Measurements from ENCODE around the gene NRTN.
"Not testable (repeated sequence)": the region's sequence is repeated elsewhere in the genome, so short reads cannot be mapped to it uniquely, and the experiment has no call there.

NRTN gene

GRCh38 chr19:5838353-5839064 lies 33.6 kb downstream of the NRTN start:
- no peak for DNase-seq (ENCODE audit: low read depth)

- no peak for DNase-seq (ENCODE audit: low read depth)
Measured at GRCh38 chr19:5839065-5840017, 34.5 kb downstream of the NRTN start, which contains the start of gene FUT6. TSS of gene FUT6 (minus strand) at chr19:5839702. CDS start at chr19:5832567, 7,135 bp downstream.

GRCh38 chr19:5841735-5842111 lies 36.9 kb downstream of the NRTN start:
- not testable (repeated sequence) for DNase-seq (ENCODE audit: low read depth)

- DNase-seq (ENCODE audit: low read depth), result no peak
Measured at GRCh38 chr19:5843295-5843927, 38.5 kb downstream of the NRTN start.

GRCh38 chr19:5844456-5845433 lies 39.9 kb downstream of the NRTN start:
- DNase-seq (ENCODE audit: low read depth), result no peak

GRCh38 chr19:5847846-5848245 lies 43.0 kb downstream of the NRTN start:
- not testable (repeated sequence) for DNase-seq (ENCODE audit: low read depth)

GRCh38 chr19:5848621-5849020 lies 43.8 kb downstream of the NRTN start:
- not testable (repeated sequence) for DNase-seq (ENCODE audit: low read depth)

GRCh38 chr19:5850189-5850588 lies 45.3 kb downstream of the NRTN start:
- DNase-seq (ENCODE audit: low read depth), result no peak

- no peak for DNase-seq (ENCODE audit: low read depth)
Measured at GRCh38 chr19:5850743-5851293, 46.0 kb downstream of the NRTN start.

- no peak for DNase-seq (ENCODE audit: low read depth)
Measured at GRCh38 chr19:5851302-5851701, 46.4 kb downstream of the NRTN start, which contains the start of gene FUT3. TSS of gene FUT3 (minus strand) at chr19:5851449.

GRCh38 chr19:5854121-5854520 lies 49.3 kb downstream of the NRTN start:
- DNase-seq (ENCODE audit: low read depth), result not testable (repeated sequence)

GRCh38 chr19:5855151-5855550 lies 50.3 kb downstream of the NRTN start:
- DNase-seq (ENCODE audit: low read depth), result not testable (repeated sequence)

- DNase-seq (ENCODE audit: low read depth), result no peak
Measured at GRCh38 chr19:5857203-5858081, 52.6 kb downstream of the NRTN start.

- no peak for DNase-seq (ENCODE audit: low read depth)
Measured at GRCh38 chr19:5863030-5863665, 58.3 kb downstream of the NRTN start.

GRCh38 chr19:5864013-5864720 lies 59.3 kb downstream of the NRTN start:
- no peak for DNase-seq (ENCODE audit: low read depth)

GRCh38 chr19:5864725-5865486 lies 60.0 kb downstream of the NRTN start:
- no peak for DNase-seq (ENCODE audit: low read depth)

GRCh38 chr19:5865772-5866171 lies 60.9 kb downstream of the NRTN start:
- no peak for DNase-seq (ENCODE audit: low read depth)

Measured in HS-27A (cell line).